Ishikawa (cell line): ENCODE measurements around the gene GAS7.

ENCODE experiments used
- CEBPB ChIP-seq: IDR thresholded peaks from 2 replicates; pipeline ENCODE4 v1.6.1; 2012
- EGR1 ChIP-seq: IDR thresholded peaks from 2 replicates; pipeline ENCODE4 v1.6.1; 2012
- EP300 ChIP-seq: IDR thresholded peaks from 2 replicates; pipeline ENCODE4 v1.6.1; 2012; ENCODE audit warnings: borderline replicate concordance
- MAX ChIP-seq: IDR thresholded peaks from 2 replicates; pipeline ENCODE4 v1.6.1; 2012
- RAD21 ChIP-seq: IDR thresholded peaks from 2 replicates; pipeline ENCODE4 v1.6.1; 2012; ENCODE audit warnings: low read depth
- REST ChIP-seq: IDR thresholded peaks from 2 replicates; pipeline ENCODE4 v1.6.1; 2012; ENCODE audit warnings: low read depth, mild to moderate bottlenecking
- TAF1 ChIP-seq: IDR thresholded peaks from 2 replicates; pipeline ENCODE4 v1.6.1; 2012; ENCODE audit warnings: low read depth, mild to moderate bottlenecking
- TEAD4 ChIP-seq: IDR thresholded peaks from 2 replicates; pipeline ENCODE4 v1.6.1; 2012
- USF1 ChIP-seq: IDR thresholded peaks from 2 replicates; pipeline ENCODE4 v1.6.1; 2012
- YY1 ChIP-seq: IDR thresholded peaks from 2 replicates; pipeline ENCODE4 v1.6.1; 2012; ENCODE audit warnings: low read depth

DNA sequence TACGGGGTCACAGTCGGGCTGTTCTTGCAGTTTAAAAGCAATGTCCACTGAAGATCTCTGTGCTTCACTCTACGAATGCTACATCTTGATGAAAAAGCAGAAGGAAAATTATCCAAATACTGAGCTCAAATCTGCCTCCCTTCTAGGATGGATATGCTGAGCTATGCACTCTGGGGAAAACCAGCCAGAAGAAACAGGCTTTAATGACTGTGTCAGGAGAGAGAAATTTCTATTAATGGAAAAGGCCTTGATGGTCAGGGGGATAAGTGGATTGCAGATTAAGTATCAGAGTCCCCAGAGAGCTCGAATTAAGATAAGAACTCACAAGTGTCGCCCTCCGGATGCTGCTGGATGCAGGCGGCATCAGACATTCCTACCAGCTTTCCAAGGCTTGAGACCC, 253.7 kb downstream of the GAS7 start:
- TF ChIP-seq YY1 = no peak
- no peak for TF ChIP-seq EP300
- TF ChIP-seq CEBPB = no peak
- no peak for TF ChIP-seq EGR1
- no peak for TF ChIP-seq REST
- no peak for TF ChIP-seq USF1
- no peak for TF ChIP-seq RAD21
- TF ChIP-seq TEAD4 = no peak
- no peak for TF ChIP-seq TAF1
- TF ChIP-seq MAX = no peak
